Muscle of leg (tissue), 11 donors: Measurements from ENCODE around the gene P2RY11. TPM values are rescaled to one million over a fixed set of nuclear protein-coding genes. Genes with fewer than 3 reads are reported as not detected.

ENCODE experiments used
- DNase-seq: peaks from one replicate; pipeline ENCODE4 v3.0.0; 2013
- H3K27ac ChIP-seq: one replicate; pipeline ENCODE4 v1.5.1; 2013; ENCODE audit warnings: mild to moderate bottlenecking, low read length, control low read depth
- H3K27me3 ChIP-seq: one replicate; pipeline ENCODE4 v1.6.1; 2013; ENCODE audit warnings: low read length; ENCODE audit not compliant: control insufficient read depth, insufficient read depth
- H3K36me3 ChIP-seq: one replicate; pipeline ENCODE4 v1.6.1; 2013; ENCODE audit warnings: low read length; ENCODE audit not compliant: control insufficient read depth, insufficient read depth
- H3K4me1 ChIP-seq: one replicate; pipeline ENCODE4 v1.6.1; 2013; ENCODE audit warnings: low read length; ENCODE audit not compliant: control insufficient read depth, insufficient read depth
- H3K4me3 ChIP-seq: one replicate; pipeline ENCODE4 v1.5.1; 2013; ENCODE audit warnings: low read length, control low read depth
- H3K9me3 ChIP-seq: replicated peaks from 2 replicates; pipeline ENCODE4 v1.6.1; 2013; ENCODE audit warnings: low read depth, low read length; ENCODE audit not compliant: control insufficient read depth
- WGBS: methylation state at CpG from one replicate; pipeline ENCODE4 v1.1.5; 2013; ENCODE audit warnings: missing lambda C conversion rate; ENCODE audit not compliant: insufficient coverage; 5-methylcytosine and 5-hydroxymethylcytosine counted together
- polyA plus RNA-seq, 8 donors: library from polyadenylated mRNA; unstranded; fragments of 120-200 nt; gene quantifications; one replicate each; pipeline versions ENCODE4 v1.2.1 to v1.2.3, GENCODE V29; 2013; ENCODE audit warnings: inconsistent platforms in 1 of 8, low replicate concordance in 1 of 8; ENCODE audit not compliant: insufficient read length in 8 of 8, insufficient read depth in 1 of 8
- total RNA-seq: library from RNA; stranded (reverse); fragments of 120-200 nt; gene quantifications from one replicate; pipeline ENCODE4 v1.2.4, GENCODE V29; 2013

P2RY11 gene
- total and polyA plus RNA-seq, 9 donors = 2.7 to 14.2 (median 9.5) TPM

GRCh38 chr19:10105509-10106099 is 5.9 kb upstream of the P2RY11 start:
- DNase-seq = peak; percentile 94
- peak overlapping the region; percentile 86 for H3K4me3 ChIP-seq
- 45% methylated on average over 15 of the region's 16 CpGs for WGBS

GRCh38 chr19:10106100-10106936 is 5.2 kb upstream of the P2RY11 start, which contains the start of gene PPAN:
TSS of gene PPAN (plus strand) at chr19:10106362. CDS start at chr19:10106395, 33 bp downstream.
- no peaks in the 10 kb centered on the region for H3K9me3 ChIP-seq
- peak; percentile 99 for DNase-seq
- H3K27me3 ChIP-seq = no peaks in the 10 kb centered on the region
- peak within 1 kb of the TSS; percentile 86 for H3K4me3 ChIP-seq
- H3K36me3 ChIP-seq = peaks cover 38% of the 10 kb centered on the region
- peaks cover 19% of the 10 kb centered on the region for H3K4me1 ChIP-seq
- WGBS = under 1% methylated on average over 61 of the region's 71 CpGs
- H3K27ac ChIP-seq = peak within 1 kb of the TSS; percentile 93

More at GRCh38 chr19:10105509-10106099, 5.9 kb upstream of the P2RY11 start:
- peak overlapping the region; percentile 93 for H3K27ac ChIP-seq
- no peaks in the 10 kb centered on the region for H3K27me3 ChIP-seq
- peaks cover 31% of the 10 kb centered on the region for H3K36me3 ChIP-seq
- peaks cover 19% of the 10 kb centered on the region for H3K4me1 ChIP-seq
- H3K9me3 ChIP-seq = no peaks in the 10 kb centered on the region

GRCh38 chr19:10107254-10107653 is 4.2 kb upstream of the P2RY11 start:
- peak overlapping the region; percentile 86 for H3K4me3 ChIP-seq
- no peaks in the 10 kb centered on the region for H3K9me3 ChIP-seq
- WGBS = 84% methylated on average over 9 of the region's 10 CpGs
- no peak overlapping the region for H3K27ac ChIP-seq
- DNase-seq = no peak
- peaks cover 44% of the 10 kb centered on the region for H3K36me3 ChIP-seq
- no peaks in the 10 kb centered on the region for H3K27me3 ChIP-seq
- peaks cover 19% of the 10 kb centered on the region for H3K4me1 ChIP-seq

GRCh38 chr19:10107817-10108367 is 3.6 kb upstream of the P2RY11 start:
- 93% methylated on average over 11 of the region's 14 CpGs for WGBS
- H3K9me3 ChIP-seq = no peaks in the 10 kb centered on the region
- no peak for DNase-seq
- H3K36me3 ChIP-seq = peaks cover 45% of the 10 kb centered on the region
- H3K4me3 ChIP-seq = no peak overlapping the region
- H3K27ac ChIP-seq = no peak overlapping the region
- no peaks in the 10 kb centered on the region for H3K27me3 ChIP-seq
- peaks cover 19% of the 10 kb centered on the region for H3K4me1 ChIP-seq

GRCh38 chr19:10109528-10109927 is 2.0 kb upstream of the P2RY11 start:
- DNase-seq = no peak
- 88% methylated on average over 13 of the region's 14 CpGs for WGBS
- Histone ChIP-seq H3K36me3 (peaks cover 48% of the 10 kb centered on the region), H3K27me3 (no peaks in the 10 kb centered on the region), H3K4me3 (no peak overlapping the region), H3K9me3 (no peaks in the 10 kb centered on the region), H3K4me1 (peaks cover 25% of the 10 kb centered on the region), H3K27ac (no peak overlapping the region)

GRCh38 chr19:10110076-10110971 is 1.2 kb upstream of the P2RY11 start:
- Histone ChIP-seq H3K36me3 (peaks cover 56% of the 10 kb centered on the region), H3K27me3 (no peaks in the 10 kb centered on the region), H3K9me3 (no peaks in the 10 kb centered on the region), H3K4me3 (no peak overlapping the region), H3K27ac (no peak overlapping the region), H3K4me1 (peaks cover 20% of the 10 kb centered on the region)
- DNase-seq = no peak
- 93% methylated on average over 39 of the region's 44 CpGs for WGBS

GRCh38 chr19:10110972-10111317 is 548 bp upstream of the P2RY11 start:
- no peak for DNase-seq
- Histone ChIP-seq H3K9me3 (no peaks in the 10 kb centered on the region), H3K4me1 (peaks cover 16% of the 10 kb centered on the region), H3K4me3 (no peak overlapping the region), H3K36me3 (peaks cover 63% of the 10 kb centered on the region), H3K27ac (no peak overlapping the region), H3K27me3 (no peaks in the 10 kb centered on the region)
- WGBS = 96% methylated on average over 9 of the region's 19 CpGs

GRCh38 chr19:10112037-10112761 is 706 bp downstream of the P2RY11 start:
- peaks cover 10% of the 10 kb centered on the region for H3K4me1 ChIP-seq
- DNase-seq = no peak
- H3K36me3 ChIP-seq = peaks cover 75% of the 10 kb centered on the region
- no peak overlapping the region for H3K4me3 ChIP-seq
- H3K27me3 ChIP-seq = no peaks in the 10 kb centered on the region
- 58% methylated on average over 16 of the region's 23 CpGs for WGBS
- no peak overlapping the region for H3K27ac ChIP-seq
- no peaks in the 10 kb centered on the region for H3K9me3 ChIP-seq

- Histone ChIP-seq H3K36me3 (peaks cover 75% of the 10 kb centered on the region), H3K27me3 (no peaks in the 10 kb centered on the region), H3K4me1 (peaks cover 6% of the 10 kb centered on the region), H3K27ac (no peak overlapping the region), H3K4me3 (no peak overlapping the region), H3K9me3 (no peaks in the 10 kb centered on the region)
- WGBS = 18% methylated on average over 19 of the region's 25 CpGs
- DNase-seq = no peak
These were observed 1.6 kb downstream of the P2RY11 start for GRCh38 chr19:10112895-10113591.
